Measurements from ENCODE around the gene TOR1A.

The TOR1A gene

GRCh38 chr9:129826344-129826743 lies 2.4 kb upstream of the TOR1A start:
- H3K36me3 ChIP-seq (ENCODE audit: control insufficient read depth in 4 of 4, insufficient read depth in 4 of 4, low read length in 3 of 4) = peaks cover 2 to 53% (median 40%) of the 10 kb centered on the region in 4 experiments
- CTCF ChIA-PET = interaction anchor here (1.4 kb wide), 1 partner anchor 59 kb away, joined by 3 read pairs; no protein-coding TSS in a partner anchor
- no peaks in the 10 kb centered on the region for H3K27me3 ChIP-seq (replicated peaks in 2 of 5; ENCODE audit: control insufficient read depth in 4 of 5, insufficient read depth in 5 of 5, low read length in 4 of 5)
- no peak overlapping the region for H3K4me3 ChIP-seq (ENCODE audit: control insufficient read depth in 1 of 7, extremely low read depth in 1 of 7, insufficient read depth in 4 of 7, low read depth in 2 of 7, low read length in 6 of 7)
- DNase-seq = no peak
- H3K9me3 ChIP-seq (ENCODE audit: control extremely low read depth in 1 of 5, control insufficient read depth in 4 of 5, insufficient read depth in 2 of 5, low read depth in 1 of 5, low read length in 4 of 5) = no peaks in the 10 kb centered on the region
- POLR2A ChIA-PET = no interaction called here
- WGBS (ENCODE audit: insufficient coverage) = 96% methylated on average over 3 of the region's 6 CpGs
- H3K4me1 ChIP-seq (ENCODE audit: control extremely low read depth in 1 of 4, control insufficient read depth in 4 of 4, insufficient read depth in 4 of 4, low read length in 3 of 4) = peaks cover 0 to 13% (median 11%) of the 10 kb centered on the region in 4 experiments
- H3K27ac ChIP-seq (ENCODE audit: insufficient read depth in 1 of 2, low read depth in 1 of 2, low read length in 2 of 2, poor library complexity in 1 of 2, severe bottlenecking in 2 of 2) = no peak overlapping the region

GRCh38 chr9:129823542-129823934 lies 398 bp downstream of the TOR1A start:
- POLR2A ChIA-PET = interaction anchor here (0.8 to 1.0 kb wide), 2 partner anchors 11 to 56 kb away, joined by 3 to 4 read pairs; partner anchors contain the start of genes C9orf78 and USP20
- DNase-seq = no peak
- H3K4me3 ChIP-seq (ENCODE audit: control insufficient read depth in 1 of 7, extremely low read depth in 1 of 7, insufficient read depth in 4 of 7, low read depth in 2 of 7, low read length in 6 of 7) = peak overlapping the region; percentile 70 to 91 (median 80)
- H3K27ac ChIP-seq (ENCODE audit: insufficient read depth in 1 of 2, low read depth in 1 of 2, low read length in 2 of 2, poor library complexity in 1 of 2, severe bottlenecking in 2 of 2) = peak overlapping the region in 1 of 2 experiments; percentile 66
- no peaks in the 10 kb centered on the region for H3K9me3 ChIP-seq (ENCODE audit: control extremely low read depth in 1 of 5, control insufficient read depth in 4 of 5, insufficient read depth in 2 of 5, low read depth in 1 of 5, low read length in 4 of 5)
- peaks cover 6 to 46% (median 28%) of the 10 kb centered on the region in 4 experiments for H3K36me3 ChIP-seq (ENCODE audit: control insufficient read depth in 4 of 4, insufficient read depth in 4 of 4, low read length in 3 of 4)
- peaks cover 0 to 13% (median 11%) of the 10 kb centered on the region in 4 experiments for H3K4me1 ChIP-seq (ENCODE audit: control extremely low read depth in 1 of 4, control insufficient read depth in 4 of 4, insufficient read depth in 4 of 4, low read length in 3 of 4)
- WGBS (ENCODE audit: insufficient coverage) = 0% methylated on average over 6 of the region's 15 CpGs
- CTCF ChIA-PET = interaction anchor here (1.0 kb wide), 1 partner anchor 11 kb away, joined by 5 read pairs; no protein-coding TSS in a partner anchor
- no peaks in the 10 kb centered on the region for H3K27me3 ChIP-seq (replicated peaks in 2 of 5; ENCODE audit: control insufficient read depth in 4 of 5, insufficient read depth in 5 of 5, low read length in 4 of 5)

GRCh38 chr9:129822898-129823541 lies 916 bp downstream of the TOR1A start:
- Histone ChIP-seq H3K4me1 (ENCODE audit: control extremely low read depth in 1 of 4, control insufficient read depth in 4 of 4, insufficient read depth in 4 of 4, low read length in 3 of 4) (peaks cover 0 to 13% (median 10%) of the 10 kb centered on the region in 4 experiments), H3K9me3 (ENCODE audit: control extremely low read depth in 1 of 5, control insufficient read depth in 4 of 5, insufficient read depth in 2 of 5, low read depth in 1 of 5, low read length in 4 of 5) (no peaks in the 10 kb centered on the region), H3K27me3 (replicated peaks in 2 of 5; ENCODE audit: control insufficient read depth in 4 of 5, insufficient read depth in 5 of 5, low read length in 4 of 5) (no peaks in the 10 kb centered on the region), H3K4me3 (ENCODE audit: control insufficient read depth in 1 of 7, extremely low read depth in 1 of 7, insufficient read depth in 4 of 7, low read depth in 2 of 7, low read length in 6 of 7) (peak overlapping the region in 6 of 7 experiments; percentile 59 to 91 (median 80)), H3K36me3 (ENCODE audit: control insufficient read depth in 4 of 4, insufficient read depth in 4 of 4, low read length in 3 of 4) (peaks cover 9 to 48% (median 31%) of the 10 kb centered on the region in 4 experiments), H3K27ac (ENCODE audit: insufficient read depth in 1 of 2, low read depth in 1 of 2, low read length in 2 of 2, poor library complexity in 1 of 2, severe bottlenecking in 2 of 2) (peak overlapping the region in 1 of 2 experiments; percentile 66)
- peak in 1 of 3 donors; percentile 24 for DNase-seq
- ChIA-PET CTCF (interaction anchor here (1.5 kb wide), 1 partner anchor 56 kb away, joined by 4 read pairs; no protein-coding TSS in a partner anchor), POLR2A (interaction anchor here (0.7 to 0.8 kb wide), 2 partner anchors 13 to 56 kb away, joined by 3 to 4 read pairs; no protein-coding TSS in a partner anchor)
- 32% methylated on average over 19 of the region's 26 CpGs for WGBS (ENCODE audit: insufficient coverage)

GRCh38 chr9:129816501-129817435 lies 7.2 kb downstream of the TOR1A start:
- Histone ChIP-seq H3K36me3 (ENCODE audit: control insufficient read depth in 4 of 4, insufficient read depth in 4 of 4, low read length in 3 of 4) (peaks cover 24 to 87% (median 63%) of the 10 kb centered on the region in 4 experiments), H3K4me3 (ENCODE audit: control insufficient read depth in 1 of 7, extremely low read depth in 1 of 7, insufficient read depth in 4 of 7, low read depth in 2 of 7, low read length in 6 of 7) (no peak overlapping the region), H3K27me3 (replicated peaks in 2 of 5; ENCODE audit: control insufficient read depth in 4 of 5, insufficient read depth in 5 of 5, low read length in 4 of 5) (no peaks in the 10 kb centered on the region), H3K9me3 (ENCODE audit: control extremely low read depth in 1 of 5, control insufficient read depth in 4 of 5, insufficient read depth in 2 of 5, low read depth in 1 of 5, low read length in 4 of 5) (no peaks in the 10 kb centered on the region), H3K4me1 (ENCODE audit: control extremely low read depth in 1 of 4, control insufficient read depth in 4 of 4, insufficient read depth in 4 of 4, low read length in 3 of 4) (peaks cover 0 to 4% (median 0%) of the 10 kb centered on the region in 4 experiments), H3K27ac (ENCODE audit: insufficient read depth in 1 of 2, low read depth in 1 of 2, low read length in 2 of 2, poor library complexity in 1 of 2, severe bottlenecking in 2 of 2) (no peak overlapping the region)
- CTCF ChIA-PET = interaction anchor here (1.4 kb wide), 1 partner anchor 90 kb away, joined by 3 read pairs; no protein-coding TSS in a partner anchor
- WGBS (ENCODE audit: insufficient coverage) = 92% methylated on average over 11 of the region's 14 CpGs
- POLR2A ChIA-PET = interaction anchor here (1.0 to 1.2 kb wide), 2 partner anchors 59 to 226 kb away, joined by 3 read pairs; partner anchors contain the start of gene FNBP1
- DNase-seq = peak in 1 of 3 donors; percentile 42

GRCh38 chr9:129815278-129815677 lies 8.7 kb downstream of the TOR1A start:
- POLR2A ChIA-PET = no interaction called here
- H3K27ac ChIP-seq (ENCODE audit: insufficient read depth in 1 of 2, low read depth in 1 of 2, low read length in 2 of 2, poor library complexity in 1 of 2, severe bottlenecking in 2 of 2) = no peak overlapping the region
- no peaks in the 10 kb centered on the region for H3K27me3 ChIP-seq (replicated peaks in 2 of 5; ENCODE audit: control insufficient read depth in 4 of 5, insufficient read depth in 5 of 5, low read length in 4 of 5)
- no peak for DNase-seq
- H3K4me3 ChIP-seq (ENCODE audit: control insufficient read depth in 1 of 7, extremely low read depth in 1 of 7, insufficient read depth in 4 of 7, low read depth in 2 of 7, low read length in 6 of 7) = no peak overlapping the region
- peaks cover 0 to 4% (median 0%) of the 10 kb centered on the region in 4 experiments for H3K4me1 ChIP-seq (ENCODE audit: control extremely low read depth in 1 of 4, control insufficient read depth in 4 of 4, insufficient read depth in 4 of 4, low read length in 3 of 4)
- WGBS (ENCODE audit: insufficient coverage) = 96% methylated on average over 11 of the region's 11 CpGs
- CTCF ChIA-PET = no interaction called here
- no peaks in the 10 kb centered on the region for H3K9me3 ChIP-seq (ENCODE audit: control extremely low read depth in 1 of 5, control insufficient read depth in 4 of 5, insufficient read depth in 2 of 5, low read depth in 1 of 5, low read length in 4 of 5)
- H3K36me3 ChIP-seq (ENCODE audit: control insufficient read depth in 4 of 4, insufficient read depth in 4 of 4, low read length in 3 of 4) = peaks cover 27 to 85% (median 63%) of the 10 kb centered on the region in 4 experiments

- DNase-seq = no peak
- Histone ChIP-seq H3K4me3 (ENCODE audit: control insufficient read depth in 1 of 7, extremely low read depth in 1 of 7, insufficient read depth in 4 of 7, low read depth in 2 of 7, low read length in 6 of 7) (no peak overlapping the region), H3K4me1 (ENCODE audit: control extremely low read depth in 1 of 4, control insufficient read depth in 4 of 4, insufficient read depth in 4 of 4, low read length in 3 of 4) (peaks cover 0 to 4% (median 0%) of the 10 kb centered on the region in 4 experiments), H3K27me3 (replicated peaks in 2 of 5; ENCODE audit: control insufficient read depth in 4 of 5, insufficient read depth in 5 of 5, low read length in 4 of 5) (no peaks in the 10 kb centered on the region), H3K27ac (ENCODE audit: insufficient read depth in 1 of 2, low read depth in 1 of 2, low read length in 2 of 2, poor library complexity in 1 of 2, severe bottlenecking in 2 of 2) (no peak overlapping the region), H3K9me3 (ENCODE audit: control extremely low read depth in 1 of 5, control insufficient read depth in 4 of 5, insufficient read depth in 2 of 5, low read depth in 1 of 5, low read length in 4 of 5) (no peaks in the 10 kb centered on the region), H3K36me3 (ENCODE audit: control insufficient read depth in 4 of 4, insufficient read depth in 4 of 4, low read length in 3 of 4) (peaks cover 27 to 88% (median 66%) of the 10 kb centered on the region in 4 experiments)
- WGBS (ENCODE audit: insufficient coverage) = 94% methylated on average over 17 of the region's 17 CpGs
- POLR2A ChIA-PET = no interaction called here
- CTCF ChIA-PET = interaction anchor here (0.6 kb wide), 1 partner anchor 12 kb away, joined by 3 read pairs; no protein-coding TSS in a partner anchor
Observed at GRCh38 chr9:129814432-129815223, 9.3 kb downstream of the TOR1A start.
